ENCODE data around the gene ELK4.

Gene ELK4

GRCh38 chr1:205568469-205569361 lies 63.1 kb downstream of the ELK4 start:
- Histone ChIP-seq H3K9me3 (ENCODE audit: insufficient read depth, low read depth, low read length) (no peaks in the 10 kb centered on the region), H3K4me3 (ENCODE audit: low read length, poor library complexity, severe bottlenecking) (no peak overlapping the region), H3K4me1 (ENCODE audit: insufficient read depth, low read length, poor library complexity, severe bottlenecking) (no peaks in the 10 kb centered on the region), H4K20me1 (ENCODE audit: insufficient read depth, low read length, poor library complexity, severe bottlenecking) (no peaks in the 10 kb centered on the region), H3K36me3 (ENCODE audit: insufficient read depth, low read length) (no peaks in the 10 kb centered on the region), H3K79me2 (ENCODE audit: insufficient read depth, low read length) (no peaks in the 10 kb centered on the region), H3K9me2 (replicated peaks; ENCODE audit: low read depth, low read length) (no peaks in the 10 kb centered on the region), H3K9ac (ENCODE audit: low read depth, low read length, poor library complexity, severe bottlenecking) (no peak overlapping the region), H3K4me2 (ENCODE audit: low read depth, low read length, poor library complexity, severe bottlenecking) (no peak overlapping the region), H3K27me3 (ENCODE audit: insufficient read depth, low read length, poor library complexity, severe bottlenecking) (no peaks in the 10 kb centered on the region), H2AFZ (ENCODE audit: low read length) (no peak overlapping the region), H3F3A (ENCODE audit: low read depth) (no peaks in the 10 kb centered on the region)
- TF ChIP-seq CTCF (conservative IDR thresholded peaks at IDR 0.05; ENCODE audit: low read length), result no peak
- no peak for TF ChIP-seq EZH2phosphoT487 (IDR thresholded peaks at IDR 0.05; ENCODE audit: borderline replicate concordance)

- Histone ChIP-seq H3K9ac (ENCODE audit: low read depth, low read length, poor library complexity, severe bottlenecking) (no peak overlapping the region), H3K27me3 (ENCODE audit: insufficient read depth, low read length, poor library complexity, severe bottlenecking) (no peaks in the 10 kb centered on the region), H3K4me2 (ENCODE audit: low read depth, low read length, poor library complexity, severe bottlenecking) (no peak overlapping the region), H3K9me2 (replicated peaks; ENCODE audit: low read depth, low read length) (no peaks in the 10 kb centered on the region), H3K36me3 (ENCODE audit: insufficient read depth, low read length) (no peaks in the 10 kb centered on the region), H3K4me3 (ENCODE audit: low read length, poor library complexity, severe bottlenecking) (no peak overlapping the region), H3F3A (ENCODE audit: low read depth) (no peaks in the 10 kb centered on the region), H4K20me1 (ENCODE audit: insufficient read depth, low read length, poor library complexity, severe bottlenecking) (no peaks in the 10 kb centered on the region), H3K79me2 (ENCODE audit: insufficient read depth, low read length) (no peaks in the 10 kb centered on the region), H3K9me3 (ENCODE audit: insufficient read depth, low read depth, low read length) (no peaks in the 10 kb centered on the region), H3K4me1 (ENCODE audit: insufficient read depth, low read length, poor library complexity, severe bottlenecking) (no peaks in the 10 kb centered on the region), H2AFZ (ENCODE audit: low read length) (no peak overlapping the region)
- no peak for TF ChIP-seq EZH2phosphoT487 (IDR thresholded peaks at IDR 0.05; ENCODE audit: borderline replicate concordance)
- no peak for TF ChIP-seq CTCF (conservative IDR thresholded peaks at IDR 0.05; ENCODE audit: low read length)
Observed at GRCh38 chr1:205568135-205568468, 63.7 kb downstream of the ELK4 start.

GRCh38 chr1:205567716-205568115 lies 64.1 kb downstream of the ELK4 start:
- Histone ChIP-seq H3K4me3 (ENCODE audit: low read length, poor library complexity, severe bottlenecking) (no peak overlapping the region), H3K27me3 (ENCODE audit: insufficient read depth, low read length, poor library complexity, severe bottlenecking) (no peaks in the 10 kb centered on the region), H3K4me2 (ENCODE audit: low read depth, low read length, poor library complexity, severe bottlenecking) (no peak overlapping the region), H4K20me1 (ENCODE audit: insufficient read depth, low read length, poor library complexity, severe bottlenecking) (no peaks in the 10 kb centered on the region), H3F3A (ENCODE audit: low read depth) (no peaks in the 10 kb centered on the region), H3K9ac (ENCODE audit: low read depth, low read length, poor library complexity, severe bottlenecking) (no peak overlapping the region), H3K9me3 (ENCODE audit: insufficient read depth, low read depth, low read length) (no peaks in the 10 kb centered on the region), H3K9me2 (replicated peaks; ENCODE audit: low read depth, low read length) (no peaks in the 10 kb centered on the region), H3K4me1 (ENCODE audit: insufficient read depth, low read length, poor library complexity, severe bottlenecking) (no peaks in the 10 kb centered on the region), H2AFZ (ENCODE audit: low read length) (no peak overlapping the region), H3K36me3 (ENCODE audit: insufficient read depth, low read length) (no peaks in the 10 kb centered on the region), H3K79me2 (ENCODE audit: insufficient read depth, low read length) (no peaks in the 10 kb centered on the region)
- TF ChIP-seq CTCF (conservative IDR thresholded peaks at IDR 0.05; ENCODE audit: low read length) (no peak), EZH2phosphoT487 (IDR thresholded peaks at IDR 0.05; ENCODE audit: borderline replicate concordance) (no peak)
